Chondrocyte (in vitro differentiated cells): Measurements from ENCODE around the gene CNST. TPM values are rescaled to one million over a fixed set of nuclear protein-coding genes. Genes with fewer than 3 reads are reported as not detected.

Source experiments
- DNase-seq: peaks from one replicate; pipeline ENCODE4 v3.0.0; 2021; ENCODE audit warnings: mixed read lengths, low spot score
- H3K27ac Mint-ChIP-seq: one replicate; pipeline ENCODE4 v1.8.0; 2021; ENCODE audit warnings: mild to moderate bottlenecking, moderate library complexity, mixed read lengths; ENCODE audit not compliant: unreplicated experiment
- H3K27me3 Mint-ChIP-seq: 2 replicates; pipeline ENCODE4 v1.8.0; 2021; ENCODE audit warnings: low read depth, mixed read lengths
- H3K36me3 Mint-ChIP-seq: 2 replicates; pipeline ENCODE4 v1.8.0; 2021; ENCODE audit warnings: low read depth, mixed read lengths
- H3K4me1 Mint-ChIP-seq: 2 replicates; pipeline ENCODE4 v1.8.0; 2021; ENCODE audit warnings: low read depth, mild to moderate bottlenecking, mixed read lengths
- H3K4me3 Mint-ChIP-seq: one replicate; pipeline ENCODE4 v1.8.0; 2021; ENCODE audit warnings: mild to moderate bottlenecking, moderate library complexity, mixed read lengths; ENCODE audit not compliant: unreplicated experiment
- H3K9me3 Mint-ChIP-seq: 2 replicates; pipeline ENCODE4 v1.8.0; 2021; ENCODE audit warnings: low read depth, mixed read lengths
- CTCF ChIP-seq: fragments of 200-600 bp; sonication (generic); IDR thresholded peaks from 2 replicates; pipeline ENCODE4 v1.5.0; 2021; ENCODE audit warnings: antibody characterized with exemption, mild to moderate bottlenecking, moderate library complexity
- total RNA-seq: library from RNA; stranded (reverse); gene quantifications from 3 replicates; pipeline ENCODE4 v1.2.1, GENCODE V29; 2021

The CNST gene
- total RNA-seq, 1 donor from 2014 or later = 22.3 TPM

GRCh38 chr1:246679794-246680177, 113.5 kb downstream of the CNST start:
- H3K27ac Mint-ChIP-seq = no peak overlapping the region
- no peak for DNase-seq
- H3K36me3 Mint-ChIP-seq = peaks cover 2% of the 10 kb centered on the region
- peaks cover 3% of the 10 kb centered on the region for H3K9me3 Mint-ChIP-seq
- no peak overlapping the region for H3K4me3 Mint-ChIP-seq
- no peaks in the 10 kb centered on the region for H3K27me3 Mint-ChIP-seq
- H3K4me1 Mint-ChIP-seq = peaks cover 33% of the 10 kb centered on the region
- no peak for TF ChIP-seq CTCF

- Mint-ChIP-seq H3K9me3 (peaks cover 1% of the 10 kb centered on the region), H3K27ac (peak overlapping the region; percentile 41), H3K27me3 (no peaks in the 10 kb centered on the region), H3K4me1 (peaks cover 33% of the 10 kb centered on the region), H3K36me3 (peaks cover 1% of the 10 kb centered on the region), H3K4me3 (no peak overlapping the region)
- DNase-seq = no peak
- no peak for TF ChIP-seq CTCF
These were observed 113.9 kb downstream of the CNST start for GRCh38 chr1:246680190-246680589.

GRCh38 chr1:246680696-246681130, 114.5 kb downstream of the CNST start:
- Mint-ChIP-seq H3K27ac (peak overlapping the region; percentile 6), H3K27me3 (no peaks in the 10 kb centered on the region)

GRCh38 chr1:246681900-246682895, 115.9 kb downstream of the CNST start:
- H3K27me3 Mint-ChIP-seq = no peaks in the 10 kb centered on the region
- H3K27ac Mint-ChIP-seq = peak overlapping the region; percentile 61
- DNase-seq = no peak
- no peaks in the 10 kb centered on the region for H3K36me3 Mint-ChIP-seq
- H3K4me3 Mint-ChIP-seq = no peak overlapping the region
- H3K4me1 Mint-ChIP-seq = peaks cover 33% of the 10 kb centered on the region
- no peaks in the 10 kb centered on the region for H3K9me3 Mint-ChIP-seq
- TF ChIP-seq CTCF = no peak

More at GRCh38 chr1:246680696-246681130, 114.5 kb downstream of the CNST start:
- H3K4me1 Mint-ChIP-seq = peaks cover 33% of the 10 kb centered on the region
- no peaks in the 10 kb centered on the region for H3K36me3 Mint-ChIP-seq
- DNase-seq = no peak
- no peak overlapping the region for H3K4me3 Mint-ChIP-seq
- no peak for TF ChIP-seq CTCF
- no peaks in the 10 kb centered on the region for H3K9me3 Mint-ChIP-seq

GRCh38 chr1:246683521-246683920, 117.3 kb downstream of the CNST start:
- Mint-ChIP-seq H3K4me1 (peaks cover 28% of the 10 kb centered on the region), H3K36me3 (no peaks in the 10 kb centered on the region), H3K27me3 (no peaks in the 10 kb centered on the region), H3K9me3 (no peaks in the 10 kb centered on the region), H3K27ac (no peak overlapping the region), H3K4me3 (no peak overlapping the region)
- no peak for TF ChIP-seq CTCF
- DNase-seq = no peak
